Esophagus muscularis mucosa (tissue), 4 donors: Measurements from ENCODE around the gene SERPINI2. TPM values are rescaled to one million over a fixed set of nuclear protein-coding genes. Genes with fewer than 3 reads are reported as not detected.
"Not testable (repeated sequence)": the region's sequence is repeated elsewhere in the genome, so short reads cannot be mapped to it uniquely, and the experiment has no call there.

ENCODE experiments used
- DNase-seq: peaks from one replicate; pipeline ENCODE4 v3.0.0-alpha.2; 2017; ENCODE audit errors: extremely low spot score
- H3K27ac ChIP-seq, 4 donors: fragments of 200-600 bp; sonication (generic); replicated peaks in 1 of 4; 1 replicate in 3 of 4; 2 replicates in 1 of 4; pipeline ENCODE4 v1.5.1; 2016 to 2019; ENCODE audit warnings: mild to moderate bottlenecking in 1 of 4
- H3K27me3 ChIP-seq, 4 donors: fragments of 200-600 bp; sonication (generic); one replicate each; pipeline versions ENCODE4 v1.5.1 to v1.6.0; 2016 to 2019
- H3K36me3 ChIP-seq, 4 donors: fragments of 200-600 bp; sonication (generic); one replicate each; pipeline ENCODE4 v1.5.1; 2016 to 2019
- H3K4me1 ChIP-seq, 4 donors: fragments of 200-600 bp; sonication (generic); one replicate each; pipeline ENCODE4 v1.5.1; 2016 to 2019
- H3K4me3 ChIP-seq, 4 donors: fragments of 200-600 bp; sonication (generic); 1 replicate in 2 of 4; 2 replicates in 2 of 4; pipeline ENCODE4 v1.5.1; 2016 to 2019; ENCODE audit warnings: mild to moderate bottlenecking in 4 of 4, moderate library complexity in 1 of 4
- H3K9me3 ChIP-seq, 4 donors: fragments of 200-600 bp; sonication (generic); 1 replicate in 3 of 4; 2 replicates in 1 of 4; pipeline ENCODE4 v1.5.1; 2016 to 2019
- CTCF ChIP-seq, 3 experiments: fragments of 200-600 bp in 2 of 3; fragments of 450-650 bp in 1 of 3; sonication (generic) in 2 of 3; IDR thresholded peaks; one replicate each; pipeline ENCODE4 v1.5.1; 2017 to 2019; ENCODE audit warnings: antibody characterized with exemption in 3 of 3, mild to moderate bottlenecking in 2 of 3, moderate library complexity in 1 of 3
- EP300 ChIP-seq: sonication (generic); formaldehyde crosslinking; IDR thresholded peaks from one replicate; pipeline ENCODE4 v1.6.1; 2017; ENCODE audit warnings: antibody characterized with exemption
- POLR2A ChIP-seq: fragments of 450-650 bp; IDR thresholded peaks from one replicate; pipeline ENCODE4 v1.6.1; 2017; ENCODE audit warnings: antibody characterized with exemption, moderate library complexity, mild to moderate bottlenecking, low read depth
- POLR2AphosphoS5 ChIP-seq, 2 donors: sonication (generic); formaldehyde crosslinking; IDR thresholded peaks; one replicate each; pipeline ENCODE4 v1.6.1; 2017; ENCODE audit warnings: antibody characterized with exemption in 2 of 2
- WGBS: methylation state at CpG from one replicate; pipeline ENCODE4 v1.1.5; 2018; 5-methylcytosine and 5-hydroxymethylcytosine counted together
- intact Hi-C: fragments of 100-400 bp; cut with DNase I; formaldehyde crosslinking; loops from one replicate; pipeline ENCODE4 v1.15.1; 2023
- total RNA-seq, 4 donors: library from RNA; depleted of rRNA; stranded (reverse); fragments of >200 nt; gene quantifications; one replicate each; pipeline versions ENCODE4 v1.1.0 to v1.2.1, GENCODE V29; 2016

SERPINI2 gene
- total RNA-seq, 4 donors from 2014 or later, result 0.32 to 1.2 TPM; not detected in 2

- H3K9me3 ChIP-seq, result no peaks in the 10 kb centered on the region
- no peak for DNase-seq
- H3K27ac ChIP-seq, result no peak overlapping the region
- H3K4me1 ChIP-seq, result no peaks in the 10 kb centered on the region
- H3K4me3 ChIP-seq, result no peak overlapping the region
- no peaks in the 10 kb centered on the region for H3K27me3 ChIP-seq
- no peaks in the 10 kb centered on the region for H3K36me3 ChIP-seq
- intact Hi-C loops, result no loop called here
- TF ChIP-seq CTCF (IDR thresholded peaks at IDR 0.05) (no peak), POLR2AphosphoS5 (IDR thresholded peaks at IDR 0.05) (no peak), POLR2A (no peak), EP300 (no peak)
Measured at GRCh38 chr3:167445491-167445890, 28.4 kb downstream of the SERPINI2 start.

- no peak for TF ChIP-seq EP300
- TF ChIP-seq CTCF (IDR thresholded peaks at IDR 0.05), result no peak
- no peak for TF ChIP-seq POLR2AphosphoS5 (IDR thresholded peaks at IDR 0.05)
- TF ChIP-seq POLR2A, result no peak
- no peaks in the 10 kb centered on the region for H3K4me1 ChIP-seq
- no peaks in the 10 kb centered on the region for H3K27me3 ChIP-seq
- H3K4me3 ChIP-seq, result no peak overlapping the region
- no peak overlapping the region for H3K27ac ChIP-seq
- H3K9me3 ChIP-seq, result no peaks in the 10 kb centered on the region
- H3K36me3 ChIP-seq, result no peaks in the 10 kb centered on the region
- WGBS, result 71% methylated on average over 2 of the region's 2 CpGs
- intact Hi-C loops, result no loop called here
- no peak for DNase-seq
Measured at GRCh38 chr3:167441256-167441655, 32.6 kb downstream of the SERPINI2 start.

- no peaks in the 10 kb centered on the region for H3K4me1 ChIP-seq
- 81% methylated on average over 2 of the region's 2 CpGs for WGBS
- no peaks in the 10 kb centered on the region for H3K36me3 ChIP-seq
- no peak for DNase-seq
- TF ChIP-seq EP300 (no peak), POLR2A (no peak), CTCF (IDR thresholded peaks at IDR 0.05) (no peak), POLR2AphosphoS5 (IDR thresholded peaks at IDR 0.05) (no peak)
- intact Hi-C loops, result no loop called here
- H3K27ac ChIP-seq, result no peak overlapping the region
- H3K9me3 ChIP-seq, result no peaks in the 10 kb centered on the region
- no peak overlapping the region for H3K4me3 ChIP-seq
- no peaks in the 10 kb centered on the region for H3K27me3 ChIP-seq
Measured at GRCh38 chr3:167437428-167438139, 36.3 kb downstream of the SERPINI2 start.

GRCh38 chr3:167426962-167427361 is 46.9 kb downstream of the SERPINI2 start:
- H3K4me3 ChIP-seq, H3K4me1 ChIP-seq, DNase-seq, H3K27ac ChIP-seq, intact Hi-C loops, H3K27me3 ChIP-seq, H3K36me3 ChIP-seq: not testable (repeated sequence)
- WGBS, result 91% methylated on average over 3 of the region's 3 CpGs
- peaks cover 0 to 23% (median 15%) of the 10 kb centered on the region in 4 donors for H3K9me3 ChIP-seq

GRCh38 chr3:167422396-167422795 is 51.4 kb downstream of the SERPINI2 start:
- H3K4me3 ChIP-seq, intact Hi-C loops, H3K36me3 ChIP-seq, H3K27me3 ChIP-seq, H3K4me1 ChIP-seq, H3K27ac ChIP-seq, DNase-seq: not testable (repeated sequence)
- H3K9me3 ChIP-seq, result peaks cover 0 to 14% (median 12%) of the 10 kb centered on the region in 4 donors
- 88% methylated on average over 4 of the region's 4 CpGs for WGBS

- TF ChIP-seq POLR2A (no peak), EP300 (no peak), CTCF (IDR thresholded peaks at IDR 0.05) (no peak), POLR2AphosphoS5 (IDR thresholded peaks at IDR 0.05) (no peak)
- WGBS, result 43% methylated on average over 1 of the region's 1 CpG
- no peak overlapping the region for H3K27ac ChIP-seq
- no peaks in the 10 kb centered on the region for H3K36me3 ChIP-seq
- no peak overlapping the region for H3K4me3 ChIP-seq
- intact Hi-C loops, result no loop called here
- H3K4me1 ChIP-seq, result no peaks in the 10 kb centered on the region
- DNase-seq, result no peak
- no peaks in the 10 kb centered on the region for H3K9me3 ChIP-seq
- no peaks in the 10 kb centered on the region for H3K27me3 ChIP-seq
Measured at GRCh38 chr3:167409611-167410010, 64.2 kb downstream of the SERPINI2 start.
